AG10803 (cell line): Measurements from ENCODE around the gene PRR12.
"Not testable (repeated sequence)": the region's sequence is repeated elsewhere in the genome, so short reads cannot be mapped to it uniquely, and the experiment has no call there.

Experiments
- DNase-seq: peaks from one replicate; pipeline ENCODE4 v3.0.0; 2010; ENCODE audit warnings: low read depth
- H3K4me3 ChIP-seq: 2 replicates; pipeline ENCODE4 v1.5.1; 2011; ENCODE audit warnings: mild to moderate bottlenecking, low read length, control low read depth
- TF ChIP-seq, protein P1 (sequence below): conservative IDR thresholded peaks from 2 replicates; pipeline ENCODE4 v1.5.1; 2011; ENCODE audit warnings: mild to moderate bottlenecking, low read length, control low read depth, inconsistent platforms

The PRR12 gene

DNA sequence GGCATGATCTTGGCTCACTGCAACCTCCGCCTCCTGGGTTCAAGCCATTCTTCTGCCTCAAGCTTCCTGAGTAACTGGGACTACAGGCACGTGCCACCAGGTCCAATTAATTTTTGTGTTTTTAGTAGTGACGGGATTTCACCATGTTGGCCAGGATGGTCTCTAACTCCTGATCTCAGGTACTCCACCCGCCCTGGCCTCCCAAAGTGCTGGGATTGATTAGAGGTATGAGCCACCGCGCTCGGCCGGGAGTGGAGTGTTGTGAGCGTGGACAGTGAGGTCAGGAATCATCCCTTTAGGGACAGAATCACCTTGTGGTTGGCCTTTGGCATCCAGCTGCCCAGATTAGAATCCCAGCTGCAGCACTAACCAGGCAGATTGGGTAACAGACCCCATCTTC is 38.7 kb downstream of the PRR12 start:
- no peak overlapping the region for H3K4me3 ChIP-seq
- TF ChIP-seq, protein P1, sequence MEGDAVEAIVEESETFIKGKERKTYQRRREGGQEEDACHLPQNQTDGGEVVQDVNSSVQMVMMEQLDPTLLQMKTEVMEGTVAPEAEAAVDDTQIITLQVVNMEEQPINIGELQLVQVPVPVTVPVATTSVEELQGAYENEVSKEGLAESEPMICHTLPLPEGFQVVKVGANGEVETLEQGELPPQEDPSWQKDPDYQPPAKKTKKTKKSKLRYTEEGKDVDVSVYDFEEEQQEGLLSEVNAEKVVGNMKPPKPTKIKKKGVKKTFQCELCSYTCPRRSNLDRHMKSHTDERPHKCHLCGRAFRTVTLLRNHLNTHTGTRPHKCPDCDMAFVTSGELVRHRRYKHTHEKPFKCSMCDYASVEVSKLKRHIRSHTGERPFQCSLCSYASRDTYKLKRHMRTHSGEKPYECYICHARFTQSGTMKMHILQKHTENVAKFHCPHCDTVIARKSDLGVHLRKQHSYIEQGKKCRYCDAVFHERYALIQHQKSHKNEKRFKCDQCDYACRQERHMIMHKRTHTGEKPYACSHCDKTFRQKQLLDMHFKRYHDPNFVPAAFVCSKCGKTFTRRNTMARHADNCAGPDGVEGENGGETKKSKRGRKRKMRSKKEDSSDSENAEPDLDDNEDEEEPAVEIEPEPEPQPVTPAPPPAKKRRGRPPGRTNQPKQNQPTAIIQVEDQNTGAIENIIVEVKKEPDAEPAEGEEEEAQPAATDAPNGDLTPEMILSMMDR, result no peak
- DNase-seq, result no peak

DNA sequence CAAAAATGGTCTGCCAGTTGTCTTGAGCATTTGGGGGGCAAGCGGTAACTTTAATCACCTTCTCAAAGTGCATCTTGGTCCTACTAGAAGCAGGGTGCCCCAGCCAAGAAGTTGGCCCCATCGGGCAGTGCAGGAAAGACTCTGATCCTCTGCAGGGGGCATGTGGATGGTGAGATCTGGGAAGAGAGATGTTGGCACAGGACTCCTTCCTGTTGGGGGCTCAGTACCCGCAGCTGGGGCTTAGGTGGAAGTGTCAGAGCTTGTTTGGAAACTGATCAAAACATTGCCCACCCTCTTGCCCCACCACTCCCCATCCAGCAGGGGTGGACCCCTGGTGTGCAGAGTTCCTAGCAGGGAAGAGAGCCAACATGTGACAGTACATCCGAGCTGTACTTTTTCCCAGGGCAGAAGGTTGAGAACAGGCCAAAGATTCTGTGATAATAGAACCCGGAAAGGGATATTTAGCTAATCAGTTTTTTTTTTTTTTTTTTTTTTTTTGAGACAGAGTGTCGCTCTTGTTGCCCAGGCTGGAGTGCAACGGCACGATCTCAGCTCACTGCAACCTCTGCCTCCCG is 40.1 kb downstream of the PRR12 start:
- TF ChIP-seq, protein P1, result 0 out of 2 replicates have a peak, but pooled peaks have one; percentile 4
- no peak overlapping the region for H3K4me3 ChIP-seq
- DNase-seq, result no peak

DNA sequence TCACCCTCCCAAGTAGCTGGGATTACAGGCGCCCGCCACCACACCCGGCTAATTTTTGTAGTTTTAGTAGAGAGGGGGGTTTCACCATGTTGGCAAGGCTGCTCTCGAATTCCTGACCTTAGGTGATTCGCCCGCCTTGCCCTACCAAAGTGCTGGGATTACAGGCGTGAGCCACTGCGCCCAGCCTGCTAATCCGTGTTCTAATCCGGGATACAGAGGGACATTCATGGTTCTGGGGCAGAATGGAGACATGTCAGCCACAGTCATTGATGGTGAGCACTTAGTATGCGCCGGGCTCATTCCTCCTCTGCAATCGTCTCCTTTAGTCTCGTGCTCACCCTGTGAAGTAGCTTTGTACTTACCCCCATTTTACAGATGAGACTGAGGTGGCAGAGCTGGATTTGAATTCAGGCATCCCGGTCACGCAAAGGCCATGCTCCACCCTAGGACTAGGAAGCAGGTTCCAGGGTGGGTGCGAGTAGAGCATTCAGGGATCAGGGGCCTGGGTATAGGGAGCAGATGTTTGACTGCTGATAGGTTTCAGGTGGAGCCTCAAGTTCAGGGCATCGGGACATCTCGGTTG is 40.7 kb downstream of the PRR12 start:
- H3K4me3 ChIP-seq, result no peak overlapping the region
- no peak for DNase-seq
- TF ChIP-seq, protein P1, result no peak

DNA sequence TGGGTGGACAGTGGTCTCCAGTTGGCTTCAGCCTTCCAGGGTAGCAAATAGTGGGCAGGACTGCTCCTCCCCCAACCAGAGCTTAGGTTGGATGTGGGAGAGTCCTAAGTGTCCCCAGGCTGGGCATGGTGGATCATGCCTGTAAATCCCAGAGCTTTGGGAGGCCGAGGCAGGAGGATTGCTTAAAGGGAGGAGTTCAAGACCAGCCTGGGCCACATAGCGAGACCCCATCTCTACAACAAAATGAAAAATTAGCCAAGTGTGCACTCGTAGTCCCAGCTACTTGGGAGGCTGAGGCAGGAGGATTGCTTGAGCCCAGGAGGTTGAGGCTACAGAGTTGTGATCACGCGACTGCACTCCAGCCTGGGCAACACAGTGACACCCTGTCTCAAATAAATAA is 41.6 kb downstream of the PRR12 start:
- no peak overlapping the region for H3K4me3 ChIP-seq

DNA sequence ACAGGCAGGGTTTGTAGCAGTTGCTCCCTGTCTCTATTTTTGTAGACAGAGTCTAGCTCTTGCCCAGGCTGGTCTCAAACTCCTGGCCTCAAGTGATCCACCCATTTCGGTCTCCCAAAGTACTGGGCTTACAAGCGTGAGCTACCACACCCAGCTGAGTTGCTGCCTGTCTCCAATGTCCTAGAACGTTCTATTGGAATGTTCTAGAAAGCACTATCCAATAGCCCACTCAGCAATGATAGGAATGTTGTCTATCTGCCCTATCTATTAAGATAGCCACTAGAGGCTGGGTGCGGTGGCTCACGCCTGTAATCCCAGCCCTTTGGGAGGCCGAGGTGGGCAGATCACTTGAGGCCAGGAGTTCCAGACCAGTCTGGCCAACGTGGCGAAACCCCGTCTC is 42.3 kb downstream of the PRR12 start:
- H3K4me3 ChIP-seq, DNase-seq: not testable (repeated sequence)

More for the DNA sequence above, 41.6 kb downstream of the PRR12 start:
- TF ChIP-seq, protein P1, result no peak
- DNase-seq, result no peak

DNA sequence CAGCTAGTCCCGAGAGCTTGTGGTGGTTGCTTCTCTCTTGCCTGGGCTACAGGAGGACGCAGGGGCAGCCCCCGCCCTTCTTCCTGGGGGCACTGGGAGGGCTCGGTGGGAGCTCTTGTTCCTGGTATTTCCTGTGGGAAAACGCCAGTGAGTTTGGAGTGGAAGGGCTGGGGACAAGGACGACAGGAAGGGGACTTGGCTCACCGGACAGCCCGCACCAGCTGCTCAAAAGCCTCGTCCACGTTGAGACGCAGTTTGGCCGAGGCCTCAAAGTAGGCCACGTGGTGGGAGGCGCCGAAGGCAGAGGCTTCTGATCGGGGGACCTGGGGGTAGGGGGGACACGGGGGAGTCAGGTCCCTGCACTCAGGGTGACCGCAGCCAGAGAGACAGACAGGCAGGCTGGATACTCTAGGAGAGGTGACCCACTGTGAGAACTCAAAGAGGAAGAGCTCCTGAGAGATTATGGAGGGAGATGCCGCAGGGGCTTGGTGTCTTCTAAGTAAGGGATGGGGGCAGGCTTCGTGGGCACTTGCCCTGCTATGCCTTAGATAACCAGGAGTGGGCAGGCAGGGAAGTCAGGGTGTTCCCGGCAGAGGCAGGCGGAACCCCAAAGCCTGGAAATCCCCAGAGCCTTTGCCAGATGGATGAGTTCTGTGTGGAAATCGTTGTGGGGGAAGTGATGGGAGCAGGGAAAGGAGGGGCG is 44.7 kb downstream of the PRR12 start:
- H3K4me3 ChIP-seq, result no peak overlapping the region
- TF ChIP-seq, protein P1, result peak; percentile 19
- DNase-seq, result peak; percentile 33

DNA sequence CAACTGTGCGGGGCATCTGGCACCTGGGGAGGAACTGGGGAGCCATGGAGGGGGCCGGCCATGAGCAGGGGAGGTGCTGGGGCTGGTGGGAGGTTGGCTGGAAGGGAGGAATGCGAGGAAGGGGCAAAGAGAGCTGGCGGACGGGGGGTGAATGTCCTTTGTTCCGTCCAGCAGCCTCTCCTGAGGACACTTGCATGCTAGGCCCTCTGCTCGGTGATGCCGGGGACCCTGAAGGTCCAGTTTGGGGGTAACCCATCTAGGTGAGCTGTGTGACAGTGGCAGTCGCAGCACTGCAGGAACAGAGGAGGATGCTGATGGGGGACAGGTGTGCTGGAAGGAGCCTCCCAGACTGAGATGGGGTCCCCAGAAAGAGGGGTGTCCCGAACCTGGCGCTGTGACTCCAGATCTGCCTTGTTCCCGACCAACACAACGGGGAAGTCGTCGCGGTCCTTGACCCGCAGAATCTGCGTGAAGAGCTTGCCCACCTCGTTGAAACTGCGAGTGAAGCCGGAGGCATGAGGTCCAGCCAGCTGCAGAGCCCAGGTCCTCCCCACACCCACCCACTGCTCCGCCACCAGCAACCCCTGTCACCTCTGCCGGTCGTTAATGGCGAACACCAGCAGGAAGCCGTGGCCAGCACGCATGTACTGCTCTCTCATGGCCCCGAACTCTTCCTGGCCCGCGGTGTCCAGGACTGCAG is 45.4 kb downstream of the PRR12 start:
- TF ChIP-seq, protein P1, result no peak
- DNase-seq, result no peak

More for the DNA sequence above, 45.4 kb downstream of the PRR12 start:
- no peak overlapping the region for H3K4me3 ChIP-seq
